Smooth muscle cell (in vitro differentiated cells): ENCODE results near the gene PCSK2. TPM values are rescaled to one million over a fixed set of nuclear protein-coding genes. Genes with fewer than 3 reads are reported as not detected.

Source experiments
- DNase-seq: peaks from one replicate; lab custom pipeline; 2025; ENCODE audit not compliant: unreplicated experiment; lab: John Stamatoyannopoulos, UW
- H2AFZ ChIP-seq: fragments of 200-600 bp; sonication (generic); 2 replicates; pipeline ENCODE4 v1.6.0; 2016; ENCODE audit warnings: antibody characterized with exemption, low read depth, mild to moderate bottlenecking
- H3F3A ChIP-seq: fragments of 200-600 bp; sonication (generic); 2 replicates; pipeline ENCODE4 v1.6.0; 2017; ENCODE audit warnings: antibody characterized with exemption, low read depth
- H3K27ac ChIP-seq: fragments of 200-600 bp; sonication (generic); 2 replicates; pipeline ENCODE4 v1.5.1; 2016; ENCODE audit warnings: low read depth, mild to moderate bottlenecking
- H3K27me3 ChIP-seq: fragments of 200-600 bp; sonication (generic); 2 replicates; pipeline ENCODE4 v1.6.1; 2016; ENCODE audit warnings: low read depth, mild to moderate bottlenecking
- H3K36me3 ChIP-seq: fragments of 200-600 bp; sonication (generic); 2 replicates; pipeline ENCODE4 v1.5.1; 2016; ENCODE audit warnings: low read depth
- H3K4me1 ChIP-seq: fragments of 200-600 bp; sonication (generic); 2 replicates; pipeline ENCODE4 v1.5.1; 2016; ENCODE audit warnings: low read depth
- H3K4me2 ChIP-seq: fragments of 200-600 bp; sonication (generic); 2 replicates; pipeline ENCODE4 v1.6.0; 2016; ENCODE audit warnings: mild to moderate bottlenecking
- H3K4me3 ChIP-seq: fragments of 200-600 bp; sonication (generic); 2 replicates; pipeline ENCODE4 v1.5.1; 2016; ENCODE audit warnings: mild to moderate bottlenecking
- H3K79me2 ChIP-seq: fragments of 200-600 bp; sonication (generic); 2 replicates; pipeline ENCODE4 v1.6.0; 2016; ENCODE audit warnings: low read depth, mild to moderate bottlenecking
- H3K9ac ChIP-seq: fragments of 200-600 bp; sonication (generic); 2 replicates; pipeline ENCODE4 v1.6.0; 2016; ENCODE audit warnings: low read depth
- H3K9me3 ChIP-seq: fragments of 200-600 bp; sonication (generic); replicated peaks from 2 replicates; pipeline ENCODE4 v1.5.1; 2016; ENCODE audit warnings: low read depth
- H4K20me1 ChIP-seq: fragments of 200-600 bp; sonication (generic); 2 replicates; pipeline ENCODE4 v1.6.0; 2016; ENCODE audit warnings: low read depth
- CTCF ChIP-seq: fragments of 200-600 bp; sonication (generic); IDR thresholded peaks from 2 replicates; pipeline ENCODE4 v1.5.1; 2017; ENCODE audit warnings: borderline replicate concordance, mild to moderate bottlenecking, antibody characterized with exemption; ENCODE audit not compliant: insufficient read depth, poor library complexity, severe bottlenecking
- WGBS: methylation state at CpG from one replicate; pipeline ENCODE4 v1.1.7; 2016; ENCODE audit warnings: low lambda C conversion rate; 5-methylcytosine and 5-hydroxymethylcytosine counted together
- polyA plus RNA-seq: library from polyadenylated mRNA; unstranded; fragments of >200 nt; fragmentation: Nextera tagmentation; extraction: Ambion mirVana; gene quantifications from 2 replicates; pipeline ENCODE4 v1.2.1, GENCODE V29; 2016
- total RNA-seq: library from RNA; depleted of rRNA; stranded (reverse); fragments of >200 nt; gene quantifications from 2 replicates; pipeline ENCODE4 v1.2.3, GENCODE V29; 2014

PCSK2 gene
- total and polyA plus RNA-seq, 2 experiments from 2014 or later: not detected

GRCh38 chr20:17507032-17507431, 280.2 kb downstream of the PCSK2 start:
- H3F3A ChIP-seq: peaks cover 6% of the 10 kb centered on the region
- H3K27me3 ChIP-seq: no peaks in the 10 kb centered on the region
- H3K79me2 ChIP-seq: no peaks in the 10 kb centered on the region
- no peak overlapping the region for H3K4me2 ChIP-seq
- no peaks in the 10 kb centered on the region for H3K36me3 ChIP-seq
- DNase-seq: no peak
- TF ChIP-seq CTCF: no peak
- H4K20me1 ChIP-seq: no peaks in the 10 kb centered on the region
- H2AFZ ChIP-seq: no peak overlapping the region
- H3K4me1 ChIP-seq: no peaks in the 10 kb centered on the region
- H3K9ac ChIP-seq: no peak overlapping the region
- H3K4me3 ChIP-seq: no peak overlapping the region
- no peak overlapping the region for H3K27ac ChIP-seq
- no peaks in the 10 kb centered on the region for H3K9me3 ChIP-seq
- 68% methylated on average over 2 of the region's 2 CpGs for WGBS

GRCh38 chr20:17507531-17507930, 280.7 kb downstream of the PCSK2 start:
- TF ChIP-seq CTCF: no peak
- Histone ChIP-seq H3K4me3 (no peak overlapping the region), H3K27me3 (no peaks in the 10 kb centered on the region), H3K9me3 (no peaks in the 10 kb centered on the region), H3K4me2 (no peak overlapping the region), H3K36me3 (no peaks in the 10 kb centered on the region), H3K4me1 (no peaks in the 10 kb centered on the region), H3F3A (peaks cover 6% of the 10 kb centered on the region), H3K27ac (no peak overlapping the region), H4K20me1 (no peaks in the 10 kb centered on the region), H3K79me2 (no peaks in the 10 kb centered on the region), H2AFZ (no peak overlapping the region), H3K9ac (no peak overlapping the region)
- WGBS: 89% methylated on average over 5 of the region's 5 CpGs
- no peak for DNase-seq

- no peaks in the 10 kb centered on the region for H4K20me1 ChIP-seq
- H3K9ac ChIP-seq: no peak overlapping the region
- H3K36me3 ChIP-seq: no peaks in the 10 kb centered on the region
- no peak overlapping the region for H3K4me3 ChIP-seq
- WGBS: 97% methylated on average over 18 of the region's 18 CpGs
- H3K4me1 ChIP-seq: no peaks in the 10 kb centered on the region
- no peak for DNase-seq
- no peaks in the 10 kb centered on the region for H3K79me2 ChIP-seq
- no peaks in the 10 kb centered on the region for H3K9me3 ChIP-seq
- H3K27ac ChIP-seq: no peak overlapping the region
- no peak for TF ChIP-seq CTCF
- H3K4me2 ChIP-seq: no peak overlapping the region
- no peak overlapping the region for H2AFZ ChIP-seq
- no peaks in the 10 kb centered on the region for H3K27me3 ChIP-seq
- peaks cover 6% of the 10 kb centered on the region for H3F3A ChIP-seq
These were observed 281.9 kb downstream of the PCSK2 start for GRCh38 chr20:17508756-17509155.

GRCh38 chr20:17510548-17510947, 283.7 kb downstream of the PCSK2 start:
- H4K20me1 ChIP-seq: no peaks in the 10 kb centered on the region
- no peaks in the 10 kb centered on the region for H3K27me3 ChIP-seq
- H2AFZ ChIP-seq: no peak overlapping the region
- no peaks in the 10 kb centered on the region for H3K79me2 ChIP-seq
- H3K27ac ChIP-seq: no peak overlapping the region
- no peaks in the 10 kb centered on the region for H3K9me3 ChIP-seq
- 70% methylated on average over 4 of the region's 4 CpGs for WGBS
- H3K4me2 ChIP-seq: no peak overlapping the region
- no peak for DNase-seq
- peaks cover 5% of the 10 kb centered on the region for H3F3A ChIP-seq
- H3K36me3 ChIP-seq: no peaks in the 10 kb centered on the region
- no peaks in the 10 kb centered on the region for H3K4me1 ChIP-seq
- TF ChIP-seq CTCF: no peak
- H3K4me3 ChIP-seq: no peak overlapping the region
- H3K9ac ChIP-seq: no peak overlapping the region
